Endodermal cell (in vitro differentiated cells): Measurements from ENCODE around the gene OLIG3. TPM values are rescaled to one million over a fixed set of nuclear protein-coding genes. Genes with fewer than 3 reads are reported as not detected.

ENCODE experiments used
- DNase-seq: peaks from one replicate; pipeline ENCODE4 v3.0.0-alpha.2; 2017
- H3K27ac ChIP-seq: 2 replicates; pipeline ENCODE4 v1.5.1; 2013; ENCODE audit warnings: mild to moderate bottlenecking, low read depth, low read length, moderate library complexity
- H3K27me3 ChIP-seq: 2 replicates; pipeline ENCODE4 v1.6.1; 2013; ENCODE audit warnings: mild to moderate bottlenecking, low read length, moderate library complexity; ENCODE audit not compliant: insufficient read depth, control insufficient read depth, poor library complexity, severe bottlenecking
- H3K36me3 ChIP-seq: 2 replicates; pipeline ENCODE4 v1.7.0; 2013; ENCODE audit warnings: mild to moderate bottlenecking, low read length, moderate library complexity; ENCODE audit not compliant: control insufficient read depth, insufficient read depth
- H3K4me1 ChIP-seq: one replicate; pipeline ENCODE4 v1.7.0; 2013; ENCODE audit warnings: low read length; ENCODE audit not compliant: control insufficient read depth, insufficient read depth
- H3K4me3 ChIP-seq: 2 replicates; pipeline ENCODE4 v1.5.1; 2013; ENCODE audit warnings: mild to moderate bottlenecking, low read length, moderate library complexity
- H3K9ac ChIP-seq: 2 replicates; pipeline ENCODE4 v1.6.1; 2013; ENCODE audit warnings: mild to moderate bottlenecking, low read length, moderate library complexity; ENCODE audit not compliant: poor library complexity, severe bottlenecking; ENCODE audit errors: extremely low read depth
- H3K9me3 ChIP-seq: 2 replicates; pipeline ENCODE4 v1.6.1; 2013; ENCODE audit warnings: mild to moderate bottlenecking, low read length, moderate library complexity; ENCODE audit not compliant: control insufficient read depth
- H3K27ac Mint-ChIP-seq: 2 replicates; pipeline ENCODE4 v1.8.0; 2020; ENCODE audit warnings: mixed read lengths
- H3K27me3 Mint-ChIP-seq: 2 replicates; pipeline ENCODE4 v1.8.0; 2021; ENCODE audit warnings: mild to moderate bottlenecking, mixed read lengths; ENCODE audit not compliant: insufficient read depth
- H3K36me3 Mint-ChIP-seq: 2 replicates; pipeline ENCODE4 v1.8.0; 2020; ENCODE audit warnings: low read depth, mixed read lengths
- H3K4me1 Mint-ChIP-seq: 2 replicates; pipeline ENCODE4 v1.8.0; 2020; ENCODE audit warnings: mixed read lengths
- H3K4me3 Mint-ChIP-seq: 2 replicates; pipeline ENCODE4 v1.8.0; 2020; ENCODE audit warnings: mild to moderate bottlenecking, moderate library complexity, mixed read lengths
- H3K9me3 Mint-ChIP-seq: 2 replicates; pipeline ENCODE4 v1.8.0; 2020; ENCODE audit warnings: mild to moderate bottlenecking, mixed read lengths
- CTCF ChIP-seq: fragments of 200-600 bp; sonication (generic); conservative IDR thresholded peaks from 2 replicates; pipeline ENCODE4 v1.5.0; 2021; ENCODE audit warnings: antibody characterized with exemption, mild to moderate bottlenecking
- WGBS, 2 experiments: methylation state at CpG; one replicate each; pipeline versions ENCODE4 v1.1.5 to v1.1.7; 2013; ENCODE audit warnings: missing lambda C conversion rate in 2 of 2, mixed read lengths in 1 of 2; ENCODE audit not compliant: insufficient coverage in 1 of 2, insufficient read length in 1 of 2; 5-methylcytosine and 5-hydroxymethylcytosine counted together
- total RNA-seq, 2 donors: library from RNA; stranded (reverse); fragmentation: NEBNext Ultra II Directional in 1 of 2; extraction: Animal tissue kit (Norgen Biotek cat#: 25700) in 1 of 2; gene quantifications; 2 replicates in 1 of 2; 3 replicates in 1 of 2; pipeline ENCODE4 v1.2.1, GENCODE V29; 2021

The OLIG3 gene
- total RNA-seq, 2 donors from 2014 or later = not detected

- 0 to 1% methylated on average over 29 to 77 of the region's 77 CpGs for whole genome bisulfite sequencing, 2 experiments
- H3K4me3 Mint-ChIP-seq = peak overlapping the region; percentile 42
- Histone ChIP-seq H3K27me3 (peaks cover 100% of the 10 kb centered on the region), H3K4me3 (peak overlapping the region; percentile 17), H3K36me3 (no peaks in the 10 kb centered on the region), H3K9me3 (no peaks in the 10 kb centered on the region), H3K9ac (no peak overlapping the region), H3K4me1 (peaks cover 3% of the 10 kb centered on the region), H3K27ac (peak overlapping the region; percentile 28)
- H3K9me3 Mint-ChIP-seq = no peaks in the 10 kb centered on the region
- no peak overlapping the region for H3K27ac Mint-ChIP-seq
- DNase-seq = peak; percentile 86
- no peaks in the 10 kb centered on the region for H3K36me3 Mint-ChIP-seq
- H3K4me1 Mint-ChIP-seq = peaks cover 57% of the 10 kb centered on the region
- peaks cover 100% of the 10 kb centered on the region for H3K27me3 Mint-ChIP-seq
- TF ChIP-seq CTCF = no peak
Observed at GRCh38 chr6:137493218-137494038, 766 bp downstream of the OLIG3 start.

- Histone ChIP-seq H3K9ac (no peak overlapping the region), H3K4me1 (peaks cover 7% of the 10 kb centered on the region), H3K4me3 (peak overlapping the region; percentile 17), H3K27ac (no peak overlapping the region), H3K27me3 (peaks cover 100% of the 10 kb centered on the region), H3K36me3 (no peaks in the 10 kb centered on the region), H3K9me3 (no peaks in the 10 kb centered on the region)
- 1 to 5% methylated on average over 15 to 26 of the region's 29 CpGs for WGBS, 2 experiments
- H3K27me3 Mint-ChIP-seq = peaks cover 100% of the 10 kb centered on the region
- no peaks in the 10 kb centered on the region for H3K36me3 Mint-ChIP-seq
- peak; percentile 44 for DNase-seq
- TF ChIP-seq CTCF = no peak
- H3K9me3 Mint-ChIP-seq = no peaks in the 10 kb centered on the region
- peaks cover 56% of the 10 kb centered on the region for H3K4me1 Mint-ChIP-seq
- H3K27ac Mint-ChIP-seq = no peak overlapping the region
- H3K4me3 Mint-ChIP-seq = peak overlapping the region; percentile 42
Observed at GRCh38 chr6:137492289-137493217, 1.6 kb downstream of the OLIG3 start.

- Histone ChIP-seq H3K27me3 (peaks cover 100% of the 10 kb centered on the region), H3K36me3 (no peaks in the 10 kb centered on the region)
- 27 to 60% methylated on average over 1 to 6 of the region's 6 CpGs for WGBS, 2 experiments
Observed at GRCh38 chr6:137491478-137491877, 2.7 kb downstream of the OLIG3 start.

More at GRCh38 chr6:137491478-137491877, 2.7 kb downstream of the OLIG3 start:
- no peak for DNase-seq
- no peak overlapping the region for H3K4me3 ChIP-seq
- no peaks in the 10 kb centered on the region for H3K9me3 Mint-ChIP-seq
- H3K4me1 ChIP-seq = peaks cover 7% of the 10 kb centered on the region
- peaks cover 100% of the 10 kb centered on the region for H3K27me3 Mint-ChIP-seq
- no peaks in the 10 kb centered on the region for H3K36me3 Mint-ChIP-seq
- peaks cover 61% of the 10 kb centered on the region for H3K4me1 Mint-ChIP-seq
- H3K4me3 Mint-ChIP-seq = no peak overlapping the region
- no peaks in the 10 kb centered on the region for H3K9me3 ChIP-seq
- H3K9ac ChIP-seq = no peak overlapping the region
- H3K27ac Mint-ChIP-seq = no peak overlapping the region
- no peak overlapping the region for H3K27ac ChIP-seq
- no peak for TF ChIP-seq CTCF
